Measurements from ENCODE around the gene RPL22.

DNA sequence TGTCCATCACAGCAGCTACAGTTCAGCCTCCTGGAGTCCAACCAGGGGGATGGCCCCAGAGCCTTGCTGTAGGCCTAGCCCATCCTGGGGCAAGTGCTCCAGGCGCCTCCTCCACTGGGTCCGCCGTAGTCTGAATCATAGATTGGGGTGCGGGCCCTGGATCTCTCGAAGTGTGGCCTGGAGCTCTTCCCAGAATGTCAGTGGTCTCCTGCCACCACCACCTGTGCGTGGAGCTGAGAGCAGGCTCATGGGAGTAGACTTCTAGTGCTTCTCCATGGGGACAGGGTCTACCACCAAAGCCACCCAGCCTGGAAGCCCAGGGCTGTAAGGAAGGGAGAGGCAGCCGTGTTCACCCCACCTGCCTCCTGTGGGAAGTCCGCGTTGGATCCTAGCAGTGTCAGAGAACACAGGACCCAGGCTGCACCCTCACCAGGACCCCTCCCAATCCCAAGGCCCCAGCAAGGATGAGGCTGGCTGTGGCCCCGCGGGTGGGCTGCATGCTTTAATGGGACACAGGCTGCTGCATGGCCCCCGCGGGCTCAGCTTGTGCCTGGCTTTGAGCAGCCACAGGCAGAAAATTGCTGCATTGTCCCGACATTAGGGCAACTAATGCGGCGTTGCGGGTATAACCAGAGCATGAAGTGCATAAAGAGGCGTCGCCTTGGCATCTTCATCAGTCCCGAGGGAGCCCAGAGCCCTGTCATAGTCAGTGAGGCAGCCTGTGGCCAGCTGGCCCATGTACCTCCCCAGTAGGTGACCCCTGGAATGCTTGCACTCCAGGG is 43.8 kb upstream of the RPL22 start:
- TF ChIP-seq, protein P1, sequence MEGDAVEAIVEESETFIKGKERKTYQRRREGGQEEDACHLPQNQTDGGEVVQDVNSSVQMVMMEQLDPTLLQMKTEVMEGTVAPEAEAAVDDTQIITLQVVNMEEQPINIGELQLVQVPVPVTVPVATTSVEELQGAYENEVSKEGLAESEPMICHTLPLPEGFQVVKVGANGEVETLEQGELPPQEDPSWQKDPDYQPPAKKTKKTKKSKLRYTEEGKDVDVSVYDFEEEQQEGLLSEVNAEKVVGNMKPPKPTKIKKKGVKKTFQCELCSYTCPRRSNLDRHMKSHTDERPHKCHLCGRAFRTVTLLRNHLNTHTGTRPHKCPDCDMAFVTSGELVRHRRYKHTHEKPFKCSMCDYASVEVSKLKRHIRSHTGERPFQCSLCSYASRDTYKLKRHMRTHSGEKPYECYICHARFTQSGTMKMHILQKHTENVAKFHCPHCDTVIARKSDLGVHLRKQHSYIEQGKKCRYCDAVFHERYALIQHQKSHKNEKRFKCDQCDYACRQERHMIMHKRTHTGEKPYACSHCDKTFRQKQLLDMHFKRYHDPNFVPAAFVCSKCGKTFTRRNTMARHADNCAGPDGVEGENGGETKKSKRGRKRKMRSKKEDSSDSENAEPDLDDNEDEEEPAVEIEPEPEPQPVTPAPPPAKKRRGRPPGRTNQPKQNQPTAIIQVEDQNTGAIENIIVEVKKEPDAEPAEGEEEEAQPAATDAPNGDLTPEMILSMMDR (IDR thresholded peaks at IDR 0.05) = no peak
- no peak for TF ChIP-seq POLR2A (IDR thresholded peaks at IDR 0.05)
- no peak for TF ChIP-seq POLR2AphosphoS5 (IDR thresholded peaks at IDR 0.05)

All from prostate gland (tissue), 2 donors.